Keratinocyte (primary cell): ENCODE measurements around the gene STARD8.

Experiments used
- CTCF ChIP-seq, 3 experiments: IDR thresholded peaks in 1 of 3; conservative IDR thresholded peaks in 1 of 3; optimal IDR thresholded peaks in 1 of 3; 2 replicates in 2 of 3; 3 replicates in 1 of 3; pipeline versions ENCODE3 to v1.5.1; 2011; ENCODE audit warnings: low read length in 3 of 3, mild to moderate bottlenecking in 3 of 3, moderate library complexity in 2 of 3, control low read depth in 1 of 3, inconsistent platforms in 1 of 3; ENCODE audit not compliant: insufficient read depth in 2 of 3; ENCODE audit errors: extremely low read depth in 1 of 3
- EZH2 ChIP-seq: IDR thresholded peaks from one replicate; pipeline ENCODE4 v1.6.1; 2012; ENCODE audit warnings: inconsistent platforms, mild to moderate bottlenecking, low read length, moderate library complexity

DNA sequence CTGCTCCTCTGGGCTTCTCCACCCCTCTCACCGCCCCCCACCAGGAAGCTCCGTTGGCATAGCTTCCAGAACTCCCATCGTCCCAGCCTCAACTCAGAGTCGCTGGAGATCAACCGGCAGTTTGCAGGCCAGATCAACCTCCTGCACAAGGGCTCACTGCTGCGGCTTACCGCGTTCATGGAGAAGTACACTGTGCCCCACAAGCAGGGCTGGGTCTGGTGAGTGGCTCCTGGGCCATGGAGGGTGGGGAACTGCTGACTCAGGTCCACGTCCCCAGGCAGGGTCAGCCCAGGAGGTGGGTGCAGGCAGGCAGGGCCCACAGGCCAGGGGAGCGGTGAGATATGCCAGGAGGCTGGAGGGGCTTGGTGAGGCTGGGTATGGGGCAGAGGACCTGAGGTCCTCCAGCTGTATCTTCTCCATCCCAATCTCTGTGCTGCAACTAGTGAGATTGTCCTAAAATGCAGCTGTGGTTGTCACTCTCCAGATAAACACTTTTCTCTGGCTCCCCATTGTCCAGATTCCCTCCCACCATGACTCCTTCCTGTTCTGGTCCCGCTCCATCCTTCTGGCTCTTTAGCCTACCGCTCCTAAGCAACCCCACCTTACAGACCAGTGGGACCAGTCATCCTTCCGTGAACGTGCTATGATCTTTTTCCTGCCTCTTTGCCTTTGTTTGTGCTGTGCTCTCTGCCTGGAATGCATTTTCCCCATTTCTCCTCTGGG is 71.9 kb downstream of the STARD8 start:
- no peak for TF ChIP-seq CTCF (optimal IDR thresholded peaks at IDR 0.05 in 1 of 3, IDR thresholded peaks at IDR 0.05 in 1 of 3, conservative IDR thresholded peaks at IDR 0.05 in 1 of 3; ENCODE audit: extremely low read depth in 1 of 3, insufficient read depth in 2 of 3, low read length in 3 of 3)
- no peak for TF ChIP-seq EZH2
